ENCODE measurements around the gene REN.
A peak's percentile ranks its signal among the peaks of the same experiment; 100 is the strongest.

REN gene

DNA sequence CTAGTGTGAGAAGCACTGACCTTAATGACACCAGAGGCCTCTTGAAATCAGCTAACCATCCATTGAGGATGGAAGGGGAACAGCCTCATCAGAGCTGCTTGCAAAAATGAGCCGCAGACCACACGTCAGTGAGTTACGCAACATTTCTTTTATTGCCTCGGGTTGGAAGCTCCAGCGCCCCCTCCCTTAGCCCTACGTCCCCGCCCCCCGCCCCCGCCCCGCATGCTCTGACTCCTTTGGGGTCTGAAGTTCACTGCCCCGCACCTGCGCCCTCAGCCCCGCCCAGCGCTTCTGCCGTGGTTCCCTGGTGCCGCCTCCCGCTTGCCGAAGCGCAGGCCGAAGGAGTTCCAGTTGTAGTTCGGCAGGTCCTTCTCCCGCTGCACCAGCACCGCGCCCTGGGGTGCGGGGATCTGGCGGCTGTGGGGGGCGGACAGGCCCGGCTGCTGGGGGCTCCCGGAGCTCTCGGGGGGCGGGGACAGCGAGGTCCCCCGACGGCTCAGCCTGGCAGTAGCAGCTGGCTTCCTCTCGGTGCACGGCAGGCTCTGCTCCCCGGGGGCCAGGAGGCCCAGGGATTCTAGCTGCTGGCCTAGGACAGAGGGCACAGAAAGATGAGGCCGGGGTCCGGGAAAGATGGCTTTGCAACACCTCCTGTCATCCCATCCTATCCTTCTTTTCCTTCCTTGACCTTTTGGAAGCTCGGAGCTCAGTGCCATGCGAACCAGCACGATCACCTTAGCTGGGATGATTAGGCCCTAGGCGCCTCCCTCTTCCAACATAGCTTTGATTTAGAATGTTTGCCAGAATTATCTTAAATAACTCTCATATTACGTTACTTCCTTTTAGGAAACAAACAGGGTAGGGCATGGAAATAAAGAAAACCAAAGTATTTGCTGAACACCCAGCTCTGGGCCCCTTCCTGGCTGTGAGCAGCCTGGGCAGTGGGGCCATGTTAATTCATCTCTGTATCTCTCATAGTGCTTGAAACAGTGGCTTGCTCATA, 24.4 kb upstream of the REN start:
- peak in 1 of 2 experiments; percentile 55 for DNase-seq

DNA sequence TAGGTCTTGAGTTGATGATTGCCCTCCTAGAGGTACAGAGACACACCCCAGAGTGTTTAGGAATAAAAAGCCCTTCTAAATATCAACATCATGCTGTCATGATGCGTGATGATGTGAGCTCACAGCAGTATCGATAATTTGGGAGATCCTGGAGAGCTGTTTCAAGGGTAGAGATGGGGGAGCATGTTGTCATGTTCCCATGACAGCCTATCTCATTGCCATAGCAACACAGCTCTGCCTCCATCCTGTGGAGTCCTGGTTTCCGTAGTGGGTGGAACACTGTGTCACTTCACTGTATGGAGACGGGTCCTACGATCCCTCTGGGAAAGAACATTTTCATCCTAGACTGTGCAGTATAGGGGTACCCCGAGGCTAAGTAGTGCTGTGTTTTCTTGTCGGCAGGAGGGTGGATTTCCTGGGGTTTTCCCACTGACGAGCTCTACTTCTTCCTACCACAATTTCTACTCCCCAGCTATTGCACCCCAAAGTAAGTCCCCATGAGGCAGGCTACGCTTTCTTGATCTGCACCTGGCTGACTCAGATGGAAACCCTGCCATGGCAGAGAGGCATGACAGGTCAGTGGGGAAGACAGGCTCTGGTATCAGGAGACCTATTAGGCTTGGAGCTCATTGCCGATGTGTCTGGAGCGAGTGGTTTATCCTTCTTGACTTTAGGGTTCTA, 23.0 kb upstream of the REN start:
- no peak for DNase-seq

DNA sequence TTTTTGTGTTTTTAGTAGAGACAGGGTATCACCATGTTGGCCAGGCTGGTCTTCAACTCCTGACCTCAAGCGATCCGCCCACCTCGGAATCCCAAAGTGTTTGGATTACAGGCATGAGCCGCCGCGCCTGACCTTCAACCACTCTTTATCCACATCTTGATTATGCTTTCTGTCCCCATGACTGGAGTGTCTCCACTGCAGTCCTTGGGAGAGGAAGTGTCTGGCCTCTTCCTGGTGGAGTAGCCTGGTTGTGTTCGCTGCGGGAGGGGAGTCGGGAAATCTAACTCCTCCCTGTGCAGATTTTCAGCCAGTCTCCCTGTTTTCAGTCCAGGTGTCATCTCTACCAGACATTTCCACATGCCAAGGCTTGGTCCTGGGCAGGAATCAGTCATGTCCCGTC, 20.5 kb upstream of the REN start:
- no peak for DNase-seq

DNA sequence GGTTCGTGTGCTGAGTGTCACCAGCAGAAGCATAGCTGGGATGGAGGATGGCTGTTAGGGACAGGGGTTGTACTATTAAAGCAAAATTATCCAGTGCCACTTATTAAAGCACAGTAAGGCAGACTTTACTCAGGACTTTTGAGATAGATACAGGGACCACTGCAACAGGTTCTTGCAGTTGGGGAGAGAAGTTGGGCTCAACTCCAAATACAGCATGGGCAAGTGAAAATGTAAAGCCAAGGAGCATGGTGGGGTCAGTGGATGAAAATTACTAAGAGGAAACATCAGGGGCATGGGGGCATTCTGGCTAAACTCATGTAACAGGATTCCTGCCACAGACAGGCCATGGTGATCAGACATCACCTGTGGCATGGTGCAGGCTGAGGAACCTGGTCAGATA, 15.0 kb upstream of the REN start:
- DNase-seq: no peak

DNA sequence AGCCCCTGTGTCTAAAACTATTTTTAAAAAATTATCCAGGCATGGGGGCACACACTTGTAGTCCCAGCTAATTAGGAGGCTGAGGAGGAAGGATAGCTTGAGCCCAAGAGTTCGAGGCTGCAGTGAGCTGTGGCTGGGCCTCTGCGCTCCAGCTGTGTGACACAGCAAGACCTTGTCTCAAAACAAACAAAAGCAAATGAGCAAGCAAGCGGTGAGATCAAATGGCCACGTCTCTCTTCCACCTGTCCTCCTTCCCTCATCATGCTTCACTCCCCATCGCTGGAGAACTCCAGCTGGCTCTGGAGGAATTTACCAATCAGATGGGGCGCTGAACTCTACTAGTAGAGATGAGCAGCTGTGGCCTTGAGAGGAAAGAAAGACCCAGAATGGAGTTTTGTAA, 14.0 kb upstream of the REN start:
- DNase-seq: no peak

DNA sequence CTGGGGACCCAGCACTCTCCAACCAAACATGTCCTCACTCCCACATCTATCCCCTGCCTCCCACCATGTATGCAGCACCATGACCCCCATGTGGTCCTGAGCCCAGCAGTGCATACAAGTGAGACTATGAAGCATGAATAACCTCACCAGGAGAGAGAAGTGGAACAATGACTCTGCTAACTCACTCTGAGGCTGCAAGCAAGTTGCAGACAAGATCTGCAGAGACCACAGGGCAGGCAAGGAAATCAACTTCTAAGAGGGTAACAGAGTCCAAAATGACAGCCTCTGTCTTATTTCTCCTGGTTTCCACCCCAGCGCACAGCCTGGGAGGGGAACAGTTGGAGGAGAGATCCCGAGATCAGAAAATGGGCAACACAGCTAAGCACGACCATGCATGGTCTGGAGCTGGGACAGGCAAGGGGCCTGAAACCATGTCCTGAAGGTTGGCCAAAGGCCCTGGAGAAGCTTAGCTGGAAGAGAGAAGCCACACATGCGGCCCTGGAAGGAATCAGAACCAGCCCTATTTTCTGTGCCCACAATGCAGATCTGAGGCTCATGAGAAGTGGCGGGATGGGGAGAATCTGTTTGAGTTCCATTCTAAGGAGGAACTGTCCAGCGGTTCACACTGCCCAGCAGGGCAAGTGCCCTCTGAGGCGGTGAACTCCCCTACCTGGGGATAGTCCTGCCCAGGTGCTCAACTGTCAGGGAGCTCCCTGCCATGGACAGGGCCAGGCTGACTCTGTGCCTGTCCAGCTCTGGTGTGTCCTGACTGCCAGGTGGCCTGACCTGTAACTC, 12.5 kb upstream of the REN start:
- no peak for DNase-seq

GRCh38 chr1:204177133-204177532, 11.0 kb upstream of the REN start:
- DNase-seq: no peak

GRCh38 chr1:204176049-204176448, 9.9 kb upstream of the REN start:
- DNase-seq: no peak

DNA sequence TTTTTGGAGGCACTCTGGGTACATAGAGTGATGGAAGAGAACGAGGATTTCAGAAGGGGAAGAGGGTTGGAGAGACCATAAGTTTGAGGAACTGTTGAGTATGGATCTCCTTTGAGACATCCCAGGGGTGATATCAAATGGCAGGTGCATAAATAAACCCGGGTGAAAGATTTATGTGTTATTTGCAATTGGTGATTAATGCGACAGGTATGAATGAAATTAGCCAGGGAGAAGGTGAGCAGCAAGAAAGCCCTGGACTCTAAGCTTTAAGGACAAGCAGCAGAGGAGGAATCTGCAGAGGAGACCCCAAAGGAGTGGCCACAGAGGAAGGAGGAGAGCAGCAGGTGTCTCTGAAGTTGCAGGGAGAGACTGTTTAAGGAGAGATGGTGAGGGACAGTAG, 8.8 kb upstream of the REN start:
- DNase-seq: no peak

DNA sequence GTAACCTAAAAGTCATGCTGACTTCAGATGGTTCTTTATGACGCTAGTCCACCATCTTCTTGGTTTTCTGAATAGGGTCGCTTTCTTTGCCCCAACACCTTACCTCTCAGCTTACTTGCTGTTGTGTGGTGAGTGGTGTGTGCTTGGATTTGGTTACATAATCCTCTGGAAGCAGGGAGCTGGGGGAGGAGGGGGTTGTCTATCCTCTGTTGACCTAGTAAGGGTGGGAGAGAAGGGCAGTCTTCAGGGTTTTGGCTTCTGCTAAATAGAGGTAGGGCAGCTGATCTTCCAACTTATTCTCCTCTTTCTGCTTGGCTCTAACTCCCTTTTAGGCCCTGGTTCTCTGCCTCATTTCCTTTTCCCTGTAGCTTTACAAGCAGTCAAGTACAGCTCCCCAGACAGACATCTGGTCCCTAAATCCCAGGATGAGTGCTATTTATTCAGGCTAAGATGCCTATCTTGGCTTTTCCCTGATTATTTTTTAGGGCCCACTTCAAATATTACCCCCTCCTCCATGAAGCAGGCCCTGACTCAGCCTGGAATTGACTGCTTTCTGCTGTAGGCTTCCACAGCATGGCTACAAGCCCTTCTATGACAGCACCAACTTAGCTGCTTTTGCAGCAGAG, 6.4 kb upstream of the REN start:
- DNase-seq: peak; percentile 44 to 78

DNA sequence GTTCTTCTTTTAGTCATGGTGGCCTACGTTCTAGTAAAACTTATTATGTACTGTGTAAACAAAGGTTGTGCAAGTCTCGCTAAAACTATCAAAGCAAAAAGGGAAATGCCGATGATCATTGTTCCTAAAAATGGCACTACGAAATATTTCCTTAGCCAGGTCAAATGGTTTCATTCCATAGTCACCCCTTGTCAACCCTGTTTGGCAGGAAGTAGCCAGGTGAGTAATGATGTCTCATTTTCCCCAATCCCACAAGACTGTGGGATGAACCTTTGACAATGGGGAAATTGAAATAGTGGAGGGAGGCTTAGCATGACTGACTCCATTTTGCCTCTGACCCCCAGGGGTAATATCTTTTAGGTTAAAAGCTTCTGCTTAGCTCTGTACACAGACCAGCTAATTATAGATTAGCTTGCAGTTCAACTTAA, 5.6 kb upstream of the REN start:
- DNase-seq: no peak

- DNase-seq: no peak
Measured at GRCh38 chr1:204170494-204171155, 4.5 kb upstream of the REN start.

DNA sequence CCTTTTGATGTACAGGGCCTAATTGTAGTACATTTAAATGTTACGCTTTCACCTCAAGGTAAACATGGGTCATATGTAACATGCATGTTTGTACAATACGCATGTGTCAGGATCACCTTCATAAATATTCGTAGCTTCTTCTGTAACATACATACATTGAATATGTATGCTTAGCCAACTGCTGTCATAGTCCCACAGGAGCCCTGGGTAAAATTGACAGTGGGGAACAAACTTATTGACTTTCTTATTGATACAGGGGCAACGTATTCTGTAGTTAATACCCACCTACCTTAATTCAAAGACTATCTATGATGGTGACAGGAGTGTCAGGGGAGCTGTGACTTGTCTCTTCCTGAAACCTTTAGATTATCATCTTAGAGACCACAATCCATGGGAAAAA, 3.7 kb upstream of the REN start:
- peak in 1 of 2 experiments; percentile 11 for DNase-seq

- DNase-seq: no peak
Measured at GRCh38 chr1:204167730-204168129, 1.6 kb upstream of the REN start.

DNA sequence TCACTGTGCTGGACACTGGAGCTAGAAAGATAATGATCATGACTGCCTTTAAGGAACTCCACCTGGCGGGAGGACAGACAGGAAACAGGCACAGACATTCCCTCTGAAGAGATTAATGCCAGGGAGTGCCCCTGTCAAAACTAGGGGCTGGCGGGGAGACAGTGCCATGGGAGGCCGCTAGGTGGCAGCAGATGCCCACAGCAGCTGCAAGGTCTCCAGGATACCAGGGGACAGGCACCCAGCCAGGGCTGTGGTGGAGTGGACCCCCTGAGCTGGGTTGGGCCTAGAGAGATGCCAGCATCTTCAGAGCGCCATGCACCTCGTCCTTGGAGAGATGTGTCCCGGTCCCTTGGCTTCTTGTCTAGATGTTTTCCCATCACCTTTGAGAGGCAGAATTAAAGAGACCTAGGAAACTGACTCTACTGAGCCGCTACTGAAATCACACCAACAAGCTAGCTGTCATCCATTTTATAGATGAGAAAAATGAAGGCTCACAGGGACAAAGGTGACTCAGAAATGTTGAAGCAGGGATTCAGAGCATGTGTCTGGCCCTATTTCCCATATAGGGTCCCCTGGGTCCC, 3.6 kb downstream of the REN start:
- DNase-seq: peak; percentile 79 to 87

DNA sequence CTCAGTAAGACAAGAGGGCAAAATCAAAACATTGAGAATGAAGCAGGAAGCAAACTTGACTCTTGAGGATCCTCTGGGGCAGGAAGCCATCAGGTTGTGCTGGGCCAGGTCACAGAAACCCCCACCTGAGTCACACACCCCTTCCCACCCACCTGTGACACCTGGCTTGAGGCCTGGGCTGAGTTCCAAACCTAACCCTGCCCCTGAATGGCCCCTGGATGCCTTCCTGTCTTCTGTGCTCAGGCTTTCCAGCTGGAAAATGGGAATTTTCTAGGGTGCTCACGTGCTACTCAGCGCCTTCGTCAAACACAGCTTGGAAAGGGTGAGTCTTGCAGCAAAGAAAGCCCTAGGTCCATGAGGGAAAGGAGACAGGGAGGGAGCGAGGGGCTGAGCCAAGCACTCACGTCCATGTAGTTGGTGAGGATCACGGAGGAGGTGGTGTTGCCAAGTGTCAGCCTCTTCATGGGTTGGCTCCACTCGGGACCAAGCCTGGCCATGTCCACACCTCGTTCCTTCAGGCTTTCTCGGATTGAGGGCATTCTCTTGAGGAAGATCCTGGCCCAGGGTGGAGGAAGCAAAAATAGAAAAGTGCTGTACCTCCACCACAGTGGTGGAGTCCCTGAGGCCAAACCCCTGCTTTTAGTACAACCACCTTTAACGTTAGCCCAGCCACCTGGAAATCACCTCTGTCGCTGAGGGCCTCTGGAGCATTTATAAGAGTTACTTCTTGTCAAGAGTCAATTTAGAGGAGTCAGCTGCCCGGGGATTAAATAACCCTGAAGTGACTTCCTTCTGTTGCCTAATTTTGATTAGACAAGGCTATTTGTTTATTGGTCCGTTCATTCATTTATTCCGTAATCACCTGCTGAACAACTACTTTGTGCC, 4.3 kb downstream of the REN start:
- DNase-seq: peak in 1 of 2 experiments; percentile 87

DNA sequence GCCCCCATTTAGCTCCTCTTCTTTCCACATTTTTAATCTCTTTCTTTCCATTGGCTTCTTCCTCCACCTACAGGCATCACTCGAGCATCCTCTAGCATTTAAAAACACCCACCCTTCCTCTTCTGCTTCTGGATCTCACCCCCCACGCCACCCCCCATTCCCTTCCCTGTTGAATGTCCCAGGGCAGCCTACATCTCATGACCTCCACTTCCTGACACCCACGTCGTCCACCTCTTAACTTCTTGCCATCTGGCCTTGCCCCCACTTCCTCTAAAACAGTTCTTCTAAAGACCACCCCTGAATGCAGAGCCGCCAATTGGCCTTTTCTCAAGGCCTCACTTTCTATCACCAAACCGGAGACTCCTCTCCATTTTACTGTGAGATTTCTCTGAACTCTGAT, 8.2 kb downstream of the REN start:
- no peak for DNase-seq

DNA sequence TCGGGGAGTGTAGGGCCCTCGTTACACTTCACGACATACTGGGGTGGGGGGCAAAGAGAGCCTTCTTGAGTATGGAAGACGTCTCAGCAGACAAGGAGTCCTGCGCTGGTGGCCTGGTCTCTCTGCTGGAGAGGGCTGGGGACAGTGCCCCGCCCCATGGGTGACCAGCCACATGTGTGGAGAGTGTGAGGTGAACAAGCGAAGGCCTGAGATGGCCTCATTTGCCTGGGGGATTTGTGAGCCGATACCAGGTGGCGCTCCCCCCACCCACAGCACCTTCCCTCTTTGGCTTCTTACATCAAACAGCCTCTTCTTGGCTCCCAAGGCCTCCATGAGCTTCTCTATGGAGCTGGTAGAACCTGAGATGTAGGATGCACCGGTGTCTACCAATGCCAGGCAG, 10.3 kb downstream of the REN start:
- no peak for DNase-seq

DNA sequence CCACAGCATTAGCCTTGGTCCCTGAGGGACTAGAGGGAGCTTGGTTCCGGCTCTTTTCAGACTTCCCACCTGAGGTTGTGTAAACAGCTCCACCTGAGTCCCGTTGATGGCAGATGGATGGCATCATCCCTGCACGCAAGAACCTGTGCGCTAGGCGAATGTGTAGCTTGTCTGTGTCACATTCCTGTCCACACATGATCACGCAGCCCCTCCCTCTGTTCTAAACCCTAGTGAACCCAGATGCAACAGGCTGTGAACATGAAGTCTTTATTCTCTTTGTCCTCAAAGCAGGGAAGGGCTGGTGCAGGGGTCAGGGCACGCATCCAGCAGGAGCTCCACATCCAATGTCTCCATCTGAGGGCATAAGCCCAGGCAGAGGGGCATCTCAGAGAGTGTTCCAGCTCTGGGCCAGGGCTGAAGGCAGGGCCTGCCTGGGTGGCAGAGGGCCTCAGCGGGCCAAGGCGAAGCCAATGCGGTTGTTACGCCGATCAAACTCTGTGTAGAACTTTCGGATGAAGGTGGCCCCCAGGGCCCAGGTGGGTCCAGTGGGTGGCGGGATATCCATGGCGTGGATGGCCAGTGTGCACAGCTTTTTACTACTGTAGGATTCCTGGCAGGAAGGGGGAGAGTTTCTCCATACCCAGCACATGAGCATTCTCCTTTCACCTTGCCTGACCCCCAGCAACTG, 11.4 kb downstream of the REN start:
- no peak for DNase-seq

DNA sequence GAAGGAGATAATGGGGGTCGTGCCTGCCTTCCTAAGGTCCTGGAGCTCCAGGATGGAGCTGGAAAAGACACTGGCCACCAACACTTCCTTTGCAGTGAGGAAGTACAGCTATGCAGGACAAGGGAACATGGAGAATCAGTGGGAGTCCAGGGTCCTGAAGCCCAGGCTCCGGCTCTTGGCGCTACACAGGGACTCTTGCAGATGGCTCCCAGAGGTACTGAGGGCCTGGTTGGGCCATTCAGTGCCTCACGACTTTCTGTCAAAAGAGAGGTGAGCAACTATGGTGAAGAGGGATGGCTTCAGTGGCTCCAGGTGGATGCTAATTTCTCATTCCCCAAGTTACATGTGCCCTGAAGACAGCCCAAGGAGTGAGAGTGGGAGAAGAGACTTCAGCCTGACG, 12.5 kb downstream of the REN start:
- no peak for DNase-seq
